ENCODE measurements around the gene TRIM58.

GRCh38 chr1:247845693-247846017, 11.3 kb upstream of the TRIM58 start:
- TF ChIP-seq, protein P1, sequence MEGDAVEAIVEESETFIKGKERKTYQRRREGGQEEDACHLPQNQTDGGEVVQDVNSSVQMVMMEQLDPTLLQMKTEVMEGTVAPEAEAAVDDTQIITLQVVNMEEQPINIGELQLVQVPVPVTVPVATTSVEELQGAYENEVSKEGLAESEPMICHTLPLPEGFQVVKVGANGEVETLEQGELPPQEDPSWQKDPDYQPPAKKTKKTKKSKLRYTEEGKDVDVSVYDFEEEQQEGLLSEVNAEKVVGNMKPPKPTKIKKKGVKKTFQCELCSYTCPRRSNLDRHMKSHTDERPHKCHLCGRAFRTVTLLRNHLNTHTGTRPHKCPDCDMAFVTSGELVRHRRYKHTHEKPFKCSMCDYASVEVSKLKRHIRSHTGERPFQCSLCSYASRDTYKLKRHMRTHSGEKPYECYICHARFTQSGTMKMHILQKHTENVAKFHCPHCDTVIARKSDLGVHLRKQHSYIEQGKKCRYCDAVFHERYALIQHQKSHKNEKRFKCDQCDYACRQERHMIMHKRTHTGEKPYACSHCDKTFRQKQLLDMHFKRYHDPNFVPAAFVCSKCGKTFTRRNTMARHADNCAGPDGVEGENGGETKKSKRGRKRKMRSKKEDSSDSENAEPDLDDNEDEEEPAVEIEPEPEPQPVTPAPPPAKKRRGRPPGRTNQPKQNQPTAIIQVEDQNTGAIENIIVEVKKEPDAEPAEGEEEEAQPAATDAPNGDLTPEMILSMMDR (IDR thresholded peaks at IDR 0.05), result no peak
- TF ChIP-seq POLR2A (IDR thresholded peaks at IDR 0.05) (no peak), POLR2AphosphoS5 (IDR thresholded peaks at IDR 0.05) (no peak)

All from prostate gland (tissue), 2 donors.